GM08714 (cell line): ENCODE data around the gene PIP5K1A.

Source experiments
- H3K4me3 ChIP-seq: fragments of 200-500 bp; sonication (Bioruptor generic); 2 replicates; pipeline ENCODE4 v1.5.1; 2014; ENCODE audit warnings: mild to moderate bottlenecking, low read length, inconsistent platforms
- ZNF274 ChIP-seq: IDR thresholded peaks from 2 replicates; pipeline ENCODE4 v1.6.1; 2012; ENCODE audit warnings: mild to moderate bottlenecking, low read depth, low read length

The PIP5K1A gene, protein sequence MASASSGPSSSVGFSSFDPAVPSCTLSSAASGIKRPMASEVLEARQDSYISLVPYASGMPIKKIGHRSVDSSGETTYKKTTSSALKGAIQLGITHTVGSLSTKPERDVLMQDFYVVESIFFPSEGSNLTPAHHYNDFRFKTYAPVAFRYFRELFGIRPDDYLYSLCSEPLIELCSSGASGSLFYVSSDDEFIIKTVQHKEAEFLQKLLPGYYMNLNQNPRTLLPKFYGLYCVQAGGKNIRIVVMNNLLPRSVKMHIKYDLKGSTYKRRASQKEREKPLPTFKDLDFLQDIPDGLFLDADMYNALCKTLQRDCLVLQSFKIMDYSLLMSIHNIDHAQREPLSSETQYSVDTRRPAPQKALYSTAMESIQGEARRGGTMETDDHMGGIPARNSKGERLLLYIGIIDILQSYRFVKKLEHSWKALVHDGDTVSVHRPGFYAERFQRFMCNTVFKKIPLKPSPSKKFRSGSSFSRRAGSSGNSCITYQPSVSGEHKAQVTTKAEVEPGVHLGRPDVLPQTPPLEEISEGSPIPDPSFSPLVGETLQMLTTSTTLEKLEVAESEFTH

DNA sequence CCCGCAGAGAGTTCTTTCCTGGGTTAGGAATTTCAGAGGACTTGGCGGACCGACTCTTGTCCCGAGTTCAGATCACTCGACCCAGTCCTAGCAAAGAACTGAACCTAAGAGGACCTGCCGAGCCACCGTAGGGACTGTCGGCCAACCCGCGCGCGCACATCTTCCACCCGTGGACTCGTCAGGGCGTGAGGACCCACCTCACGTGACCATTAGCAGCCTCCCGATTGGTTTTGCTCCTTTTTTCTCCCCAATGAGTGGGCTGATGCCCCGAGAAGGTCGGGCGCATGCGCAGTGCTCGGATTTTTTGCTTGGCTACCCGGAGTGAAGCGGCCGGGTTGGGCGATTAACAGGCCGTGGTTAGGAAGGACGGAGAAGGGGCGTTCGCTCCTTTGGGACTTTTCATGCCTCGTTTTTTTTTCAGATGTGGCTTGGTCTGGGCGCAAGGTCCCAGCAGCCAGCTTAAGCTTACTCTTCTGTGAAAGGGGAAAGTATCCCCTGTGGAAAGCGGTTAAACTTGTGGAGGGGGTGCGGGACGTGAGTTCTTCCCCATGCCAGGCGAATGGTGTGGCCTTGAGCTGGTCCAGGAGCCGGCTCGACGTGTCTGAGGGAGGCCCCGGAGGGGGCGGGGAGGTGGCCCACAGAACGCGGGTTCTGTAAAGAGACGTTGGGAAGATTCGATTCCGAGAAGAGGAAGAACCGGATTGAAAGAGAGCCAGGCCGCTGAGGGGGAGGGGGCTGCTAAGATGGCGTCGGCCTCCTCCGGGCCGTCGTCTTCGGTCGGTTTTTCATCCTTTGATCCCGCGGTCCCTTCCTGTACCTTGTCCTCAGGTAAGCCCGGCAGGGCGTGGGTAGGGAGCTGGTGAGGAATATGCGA, at the start of gene PIP5K1A:
PIP5K1A (plus strand) TSS at position 299 of the 874 bp plus-strand sequence; CDS start at position 744, 445 bp downstream.
- TF ChIP-seq ZNF274: no peak

DNA sequence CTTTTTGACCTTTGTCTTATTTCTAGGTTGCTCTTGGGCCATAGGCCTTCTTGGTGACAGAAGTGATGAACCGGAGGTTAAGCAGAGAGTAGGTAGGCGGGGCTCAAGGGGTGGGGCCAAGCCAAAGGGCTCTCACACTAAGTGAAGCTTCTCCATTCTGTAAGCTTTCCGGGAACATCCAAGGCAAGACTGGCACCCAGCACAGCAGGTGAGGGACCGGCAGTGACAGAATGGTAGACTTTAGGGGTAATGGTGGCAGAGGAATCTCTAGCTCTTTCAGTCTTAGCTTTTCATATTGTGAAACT, 41.9 kb upstream of the PIP5K1A start, which contains the start of gene TNFAIP8L2:
TNFAIP8L2 (plus strand) TSS at position 135 of the 305 bp plus-strand sequence. CDS start 2,049 bp downstream, outside the sequence.
- no peak for TF ChIP-seq ZNF274

More for the DNA sequence above, at the start of gene PIP5K1A:
- H3K4me3 ChIP-seq: peak within 1 kb of the TSS; percentile 94

DNA sequence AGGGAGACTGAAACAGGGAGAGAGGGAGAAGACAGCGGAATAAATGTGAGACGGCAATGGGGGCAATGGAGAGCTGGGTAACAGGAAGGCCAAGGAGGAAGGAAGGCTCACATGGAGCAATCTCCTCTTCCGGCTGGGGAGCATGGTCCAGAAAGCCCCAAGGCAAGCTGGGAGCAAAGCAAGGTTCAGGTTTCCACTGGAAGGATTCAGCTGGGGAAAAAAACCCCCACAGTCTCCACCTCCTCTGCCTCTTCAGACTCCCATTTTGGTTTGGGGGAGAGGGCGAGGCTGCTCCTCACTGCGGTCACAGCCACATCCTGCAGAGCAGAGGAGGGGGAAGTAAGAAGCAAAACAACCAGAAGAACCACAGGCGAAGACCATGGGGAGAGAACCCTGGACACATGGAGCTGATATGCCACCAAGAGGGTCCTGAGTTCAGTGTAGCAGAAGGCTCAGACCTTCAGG, 41.3 kb upstream of the PIP5K1A start:
- H3K4me3 ChIP-seq: peak overlapping the region; percentile 86

More for the DNA sequence above, 41.9 kb upstream of the PIP5K1A start, which contains the start of gene TNFAIP8L2:
- peak within 1 kb of the TSS; percentile 86 for H3K4me3 ChIP-seq

DNA sequence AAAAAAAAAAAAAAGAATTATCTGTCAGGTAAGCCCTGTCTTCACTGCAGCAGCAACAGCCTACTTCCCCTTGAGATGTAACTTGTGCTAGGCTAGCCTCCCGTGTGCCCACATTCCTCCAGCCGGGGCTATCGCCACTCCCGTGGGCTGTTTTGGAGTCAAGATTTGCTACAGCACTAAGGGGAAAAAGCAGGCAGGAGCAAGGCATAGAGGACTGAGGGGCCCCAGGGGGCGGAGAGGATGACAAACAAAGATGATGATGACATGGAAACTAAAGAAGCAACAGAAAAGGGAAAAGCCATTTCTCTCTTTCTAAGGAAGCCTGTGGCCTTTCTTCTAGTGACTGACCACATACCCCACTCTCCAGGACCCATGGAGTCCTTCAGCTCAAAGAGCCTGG, 40.0 kb upstream of the PIP5K1A start:
- TF ChIP-seq ZNF274: no peak
- no peak overlapping the region for H3K4me3 ChIP-seq

More for the DNA sequence above, 41.3 kb upstream of the PIP5K1A start:
- no peak for TF ChIP-seq ZNF274

DNA sequence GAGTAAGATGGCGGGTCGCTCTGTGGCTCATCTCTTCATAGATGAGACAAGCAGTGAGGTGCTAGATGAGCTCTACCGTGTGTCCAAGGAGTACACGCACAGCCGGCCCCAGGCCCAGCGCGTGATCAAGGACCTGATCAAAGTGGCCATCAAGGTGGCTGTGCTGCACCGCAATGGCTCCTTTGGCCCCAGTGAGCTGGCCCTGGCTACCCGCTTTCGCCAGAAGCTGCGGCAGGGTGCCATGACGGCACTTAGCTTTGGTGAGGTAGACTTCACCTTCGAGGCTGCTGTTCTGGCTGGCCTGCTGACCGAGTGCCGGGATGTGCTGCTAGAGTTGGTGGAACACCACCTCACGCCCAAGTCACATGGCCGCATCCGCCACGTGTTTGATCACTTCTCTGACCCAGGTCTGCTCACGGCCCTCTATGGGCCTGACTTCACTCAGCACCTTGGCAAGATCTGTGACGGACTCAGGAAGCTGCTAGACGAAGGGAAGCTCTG, 39.6 kb upstream of the PIP5K1A start:
- no peak overlapping the region for H3K4me3 ChIP-seq
- no peak for TF ChIP-seq ZNF274

DNA sequence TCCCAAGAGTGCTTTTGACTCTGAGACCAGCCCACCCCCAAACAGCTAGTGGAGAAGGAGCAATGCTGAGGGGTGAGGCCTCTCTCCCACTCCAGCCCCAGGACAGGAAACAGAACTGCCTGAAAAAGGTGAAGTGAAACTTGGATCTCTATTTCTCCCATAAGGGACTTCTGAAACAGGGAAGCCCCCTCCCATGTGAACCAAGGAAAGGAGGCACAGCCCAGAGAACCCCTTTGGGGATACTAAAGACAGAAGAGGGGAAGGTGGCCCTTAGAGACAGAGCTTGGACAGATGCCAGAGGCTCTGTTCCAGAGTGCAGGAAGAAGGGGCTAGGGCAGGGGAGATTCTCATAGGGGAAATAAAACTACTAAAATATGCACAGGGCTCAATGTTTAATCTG, 39.0 kb upstream of the PIP5K1A start:
- TF ChIP-seq ZNF274: no peak
- H3K4me3 ChIP-seq: no peak overlapping the region

DNA sequence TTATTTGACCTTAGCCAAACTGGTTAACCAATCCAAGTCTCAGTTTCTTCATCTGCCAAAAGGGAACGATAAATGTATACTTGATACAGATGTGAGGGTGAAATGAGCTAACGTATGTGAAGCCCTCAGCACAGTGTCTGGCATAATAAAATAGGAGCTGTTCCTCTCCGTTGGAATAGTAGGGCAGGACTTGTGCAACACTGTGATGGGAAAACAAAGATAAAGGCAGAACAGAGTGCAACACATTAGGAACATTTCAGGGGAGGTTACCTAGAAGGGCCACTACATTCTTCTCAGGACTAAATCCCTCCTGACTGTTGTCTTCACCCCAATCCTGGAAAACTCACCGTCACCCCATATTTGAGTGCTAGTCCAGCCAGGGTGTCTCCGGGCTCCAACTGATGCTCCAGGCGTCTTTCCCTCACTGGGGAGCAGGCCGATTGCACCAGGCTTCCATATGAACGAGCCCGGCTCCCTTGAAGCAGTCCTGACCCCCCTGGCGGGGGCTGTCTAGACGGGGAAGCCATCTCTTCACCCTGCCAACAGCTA, 33.5 kb upstream of the PIP5K1A start:
- no peak for TF ChIP-seq ZNF274
- peak overlapping the region; percentile 75 for H3K4me3 ChIP-seq

DNA sequence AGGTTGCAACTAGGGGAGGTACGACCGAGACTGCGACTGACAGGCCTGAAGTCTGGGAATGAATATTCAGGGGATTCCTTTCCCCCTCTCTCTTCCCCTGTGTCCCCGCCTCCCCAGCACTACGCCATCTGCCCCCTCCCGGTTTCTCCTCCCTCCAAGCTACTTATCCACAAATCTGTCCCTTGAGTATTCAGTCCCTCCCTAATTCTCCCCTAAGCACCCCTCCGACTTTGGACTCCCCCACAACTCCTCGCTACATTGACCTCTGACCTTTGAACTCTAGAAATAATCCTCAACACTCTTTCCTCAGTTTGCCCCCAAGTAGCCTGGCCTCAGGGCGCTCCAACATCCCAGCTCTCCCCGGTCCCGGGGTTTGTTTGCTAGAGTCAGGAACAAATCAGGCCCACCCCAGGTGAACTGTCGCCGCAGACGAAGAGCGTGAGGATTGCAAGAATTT, 33.0 kb upstream of the PIP5K1A start:
- no peak for TF ChIP-seq ZNF274

DNA sequence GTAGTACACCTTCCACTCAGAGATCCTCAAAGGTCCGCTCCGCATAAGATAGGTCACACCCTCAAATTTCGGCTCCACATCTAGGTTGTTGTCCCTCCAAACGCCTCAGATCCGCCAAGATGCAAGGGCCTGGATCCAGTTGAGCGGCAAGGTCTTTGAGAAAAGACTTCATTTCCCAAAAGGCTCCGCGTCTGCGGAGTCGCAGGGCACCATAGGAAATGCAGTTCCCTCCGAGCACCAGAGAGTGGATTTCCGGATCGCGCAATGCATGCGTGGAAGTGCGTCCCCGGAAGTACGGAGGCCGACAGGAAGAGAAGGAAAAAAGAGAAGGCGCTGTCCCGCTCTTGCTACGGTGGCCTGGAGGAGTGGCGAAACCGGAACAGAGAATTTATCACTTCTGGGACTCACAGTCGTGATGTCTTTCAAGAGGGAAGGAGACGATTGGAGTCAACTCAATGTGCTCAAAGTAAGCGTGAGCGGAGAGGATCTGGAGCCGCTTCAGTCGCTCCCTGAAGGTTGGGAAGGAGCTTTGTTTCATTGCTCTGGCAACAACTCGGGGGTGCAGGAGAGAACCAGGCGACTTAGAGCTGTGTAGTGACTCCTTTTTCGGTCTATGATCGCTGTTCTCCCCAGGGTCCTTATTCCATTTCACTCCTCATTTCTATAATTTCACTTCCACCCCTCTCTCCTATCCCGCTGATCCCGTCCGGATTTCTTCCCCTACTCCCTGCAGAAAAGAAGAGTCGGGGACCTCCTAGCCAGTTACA, 32.4 kb upstream of the PIP5K1A start, which contains the start of the genes LYSMD1 and SCNM1:
LYSMD1 (minus strand) TSS at position 165 of the 767 bp plus-strand sequence. CDS start 644 bp downstream, outside the sequence.
SCNM1 (plus strand) TSS at position 407 of the 767 bp plus-strand sequence; CDS start at position 416, 9 bp downstream.
- no peak for TF ChIP-seq ZNF274
- H3K4me3 ChIP-seq: peak within 1 kb of the TSS; percentile 87

More for the DNA sequence above, 33.0 kb upstream of the PIP5K1A start:
- peak overlapping the region; percentile 75 for H3K4me3 ChIP-seq

DNA sequence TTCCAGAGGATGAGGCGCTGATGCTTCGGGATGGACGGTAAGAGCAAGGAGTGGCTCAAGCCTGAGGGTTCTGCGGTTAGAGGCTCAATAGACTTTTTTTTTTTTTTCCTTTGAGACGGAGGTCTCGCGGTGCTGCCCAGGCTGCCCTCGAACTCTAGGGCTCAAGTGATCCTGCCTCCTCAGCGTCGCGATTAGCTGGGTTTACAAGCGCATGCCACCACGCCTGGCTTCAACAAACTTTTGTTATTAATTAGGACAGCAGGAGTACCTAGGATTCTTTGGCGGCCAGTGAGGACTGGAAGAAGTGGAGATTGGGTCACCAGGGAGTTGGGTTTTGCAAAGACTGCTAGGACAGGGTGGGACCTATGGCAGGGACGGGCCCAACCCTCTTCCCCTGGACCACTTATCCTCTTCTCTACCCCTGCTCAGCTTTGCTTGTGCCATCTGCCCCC, 31.8 kb upstream of the PIP5K1A start:
- TF ChIP-seq ZNF274: no peak
- peak overlapping the region; percentile 87 for H3K4me3 ChIP-seq

DNA sequence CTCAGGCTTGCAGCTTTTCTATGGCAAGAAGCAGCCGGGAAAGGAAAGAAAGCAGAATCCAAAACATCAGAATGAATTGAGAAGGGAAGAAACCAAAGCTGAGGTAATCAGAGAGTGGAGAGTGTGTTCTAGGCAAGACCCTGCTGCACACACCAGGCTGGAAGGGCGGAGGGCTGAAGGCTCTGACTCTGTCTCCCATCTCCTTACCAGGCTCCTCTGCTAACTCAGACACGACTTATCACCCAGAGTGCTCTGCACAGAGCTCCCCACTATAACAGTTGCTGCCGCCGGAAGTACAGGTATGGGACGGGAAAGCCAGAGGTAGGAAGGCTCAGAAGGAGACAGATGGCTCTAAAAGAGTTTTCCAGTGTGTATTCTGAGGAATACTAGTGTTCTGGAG, 31.2 kb upstream of the PIP5K1A start:
- peak overlapping the region; percentile 87; the same call in 1 of the 2 replicates for H3K4me3 ChIP-seq

DNA sequence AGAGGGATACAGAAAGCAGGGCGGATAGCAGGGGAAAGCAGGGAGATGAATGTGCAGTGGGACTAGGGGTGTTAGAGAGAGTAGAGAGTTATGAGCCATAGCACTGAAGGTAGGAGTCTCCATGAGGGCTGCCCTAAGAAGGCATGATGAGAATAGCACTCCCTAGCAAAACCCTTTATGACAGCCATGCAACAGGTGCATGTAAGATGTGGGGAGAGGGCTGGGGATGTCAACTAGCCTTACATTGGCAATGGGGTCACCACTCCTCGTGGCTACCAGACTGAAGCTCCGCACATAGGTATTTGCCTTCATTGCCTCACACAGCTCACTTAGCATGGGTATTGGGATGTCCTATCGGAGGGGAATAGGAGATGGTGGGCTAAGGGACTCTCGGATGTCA, 27.2 kb upstream of the PIP5K1A start:
- no peak overlapping the region for H3K4me3 ChIP-seq
- no peak for TF ChIP-seq ZNF274

More for the DNA sequence above, 31.2 kb upstream of the PIP5K1A start:
- no peak for TF ChIP-seq ZNF274
